Thoracic aorta (tissue), 2 donors: ENCODE data around the gene ASIC1. TPM values are rescaled to one million over a fixed set of nuclear protein-coding genes. Genes with fewer than 3 reads are reported as not detected.

Source experiments
- ATAC-seq: fragments of 150-250 bp; one replicate; pipeline ENCODE4 v1.8.0; 2017; ENCODE audit warnings: low read depth; ENCODE audit not compliant: insufficient number of reproducible peaks, low FRiP score
- DNase-seq: peaks from one replicate; pipeline ENCODE4 v3.0.0-alpha.2; 2020; ENCODE audit warnings: low spot score
- H3K27ac ChIP-seq, 2 donors: fragments of 200-600 bp; sonication (generic); 1 replicate in 1 of 2; 2 replicates in 1 of 2; pipeline ENCODE4 v1.5.1; 2016; ENCODE audit warnings: mild to moderate bottlenecking in 2 of 2, moderate library complexity in 2 of 2
- H3K27me3 ChIP-seq: fragments of 200-600 bp; sonication (generic); replicated peaks from 2 replicates; pipeline ENCODE4 v1.6.0; 2016; ENCODE audit warnings: mild to moderate bottlenecking; ENCODE audit not compliant: insufficient read depth
- H3K36me3 ChIP-seq: fragments of 200-600 bp; sonication (generic); one replicate; pipeline ENCODE4 v1.5.1; 2016
- H3K4me1 ChIP-seq, 2 donors: fragments of 200-600 bp; sonication (generic); 1 replicate in 1 of 2; 2 replicates in 1 of 2; pipeline versions ENCODE4 v1.5.1 to v1.6.0; 2016; ENCODE audit warnings: low read depth in 2 of 2, mild to moderate bottlenecking in 1 of 2; ENCODE audit not compliant: control insufficient read depth in 1 of 2
- H3K4me3 ChIP-seq: fragments of 200-600 bp; sonication (generic); 2 replicates; pipeline ENCODE4 v1.5.1; 2016; ENCODE audit warnings: mild to moderate bottlenecking
- H3K9me3 ChIP-seq: fragments of 200-600 bp; sonication (generic); 2 replicates; pipeline ENCODE4 v1.5.1; 2016
- total RNA-seq, 2 donors: library from RNA; depleted of rRNA; stranded (reverse); fragments of >200 nt; gene quantifications; one replicate each; pipeline versions ENCODE4 v1.1.0 to v1.2.3, GENCODE V29; 2016
- TF ChIP-seq, protein P1 (sequence below): fragments of 200-600 bp; sonication (generic); IDR thresholded peaks from one replicate; pipeline ENCODE4 v1.5.1; 2019; ENCODE audit warnings: antibody characterized with exemption

ASIC1 gene
- total RNA-seq, 2 donors from 2014 or later, result not detected

DNA sequence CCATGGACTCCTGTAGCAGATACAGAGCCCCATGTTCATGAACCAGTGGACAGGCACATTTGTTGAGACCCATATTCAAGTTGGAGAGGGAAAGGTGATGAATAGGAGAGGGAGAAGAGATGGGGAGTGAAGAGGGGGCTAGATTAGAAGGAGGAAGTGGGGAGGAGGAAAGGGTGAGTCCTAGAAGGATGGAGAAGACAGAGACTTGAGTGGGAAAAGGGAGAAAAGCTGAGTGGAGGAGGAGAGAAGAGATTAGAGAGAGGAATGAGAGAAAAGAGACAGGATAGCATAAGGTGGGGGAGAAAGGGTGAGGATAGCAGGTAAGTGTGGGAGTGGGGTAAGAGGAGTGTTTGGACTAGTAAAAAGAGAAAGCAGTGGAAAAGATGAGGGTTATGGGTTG lies 4.9 kb upstream of the ASIC1 start:
- Histone ChIP-seq H3K4me3 (no peak overlapping the region), H3K27me3 (no peaks in the 10 kb centered on the region), H3K36me3 (no peaks in the 10 kb centered on the region), H3K4me1 (peaks cover 13 to 24% of the 10 kb centered on the region in 2 donors), H3K9me3 (no peaks in the 10 kb centered on the region), H3K27ac (no peak overlapping the region)
- ATAC-seq (no peak), DNase-seq (no peak)
- TF ChIP-seq, protein P1, sequence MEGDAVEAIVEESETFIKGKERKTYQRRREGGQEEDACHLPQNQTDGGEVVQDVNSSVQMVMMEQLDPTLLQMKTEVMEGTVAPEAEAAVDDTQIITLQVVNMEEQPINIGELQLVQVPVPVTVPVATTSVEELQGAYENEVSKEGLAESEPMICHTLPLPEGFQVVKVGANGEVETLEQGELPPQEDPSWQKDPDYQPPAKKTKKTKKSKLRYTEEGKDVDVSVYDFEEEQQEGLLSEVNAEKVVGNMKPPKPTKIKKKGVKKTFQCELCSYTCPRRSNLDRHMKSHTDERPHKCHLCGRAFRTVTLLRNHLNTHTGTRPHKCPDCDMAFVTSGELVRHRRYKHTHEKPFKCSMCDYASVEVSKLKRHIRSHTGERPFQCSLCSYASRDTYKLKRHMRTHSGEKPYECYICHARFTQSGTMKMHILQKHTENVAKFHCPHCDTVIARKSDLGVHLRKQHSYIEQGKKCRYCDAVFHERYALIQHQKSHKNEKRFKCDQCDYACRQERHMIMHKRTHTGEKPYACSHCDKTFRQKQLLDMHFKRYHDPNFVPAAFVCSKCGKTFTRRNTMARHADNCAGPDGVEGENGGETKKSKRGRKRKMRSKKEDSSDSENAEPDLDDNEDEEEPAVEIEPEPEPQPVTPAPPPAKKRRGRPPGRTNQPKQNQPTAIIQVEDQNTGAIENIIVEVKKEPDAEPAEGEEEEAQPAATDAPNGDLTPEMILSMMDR, result no peak

DNA sequence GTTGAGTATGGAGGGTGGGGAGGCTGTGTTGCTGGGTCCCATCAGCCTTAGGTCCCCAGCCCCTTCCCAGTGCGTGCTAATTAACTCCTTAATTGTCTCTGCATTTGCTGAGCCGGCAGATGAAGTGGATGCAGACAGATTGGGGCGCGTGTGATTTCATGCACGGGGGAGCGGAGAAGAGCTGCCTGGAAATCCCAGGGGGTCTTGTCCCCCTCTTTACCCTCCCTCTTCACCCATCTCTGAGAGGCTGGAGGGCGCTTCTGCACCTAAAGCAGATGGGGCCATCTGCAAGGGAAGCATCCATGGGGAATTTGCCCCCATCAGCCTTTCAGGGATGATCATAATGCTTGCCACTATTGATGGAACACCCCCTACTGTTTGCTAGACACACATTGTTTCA lies 4.4 kb upstream of the ASIC1 start:
- Histone ChIP-seq H3K9me3 (no peaks in the 10 kb centered on the region), H3K4me3 (no peak overlapping the region), H3K27ac (no peak overlapping the region), H3K4me1 (peaks cover 14 to 27% of the 10 kb centered on the region in 2 donors), H3K36me3 (no peaks in the 10 kb centered on the region), H3K27me3 (no peaks in the 10 kb centered on the region)
- ATAC-seq (no peak), DNase-seq (no peak)
- TF ChIP-seq, protein P1, result no peak

DNA sequence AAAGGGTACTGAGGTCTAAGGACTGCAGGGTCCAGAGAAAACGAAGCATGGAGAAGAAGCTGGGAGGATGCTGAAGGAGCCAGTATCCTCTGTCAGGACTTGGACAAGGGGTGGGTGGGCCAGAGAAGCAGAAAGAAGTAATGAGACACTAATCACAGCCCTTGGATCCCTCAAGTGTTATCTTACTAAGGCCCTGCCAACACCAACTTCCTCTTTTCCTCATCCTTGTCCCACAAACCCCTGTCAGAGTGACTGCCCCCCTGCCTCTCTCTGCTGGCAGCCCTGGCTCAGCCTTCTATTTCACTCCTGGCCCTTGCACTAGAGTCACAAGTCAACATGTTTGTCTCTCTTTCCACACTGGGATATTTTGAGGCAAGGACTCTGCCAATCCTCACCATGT lies 3.8 kb upstream of the ASIC1 start:
- Histone ChIP-seq H3K27me3 (no peaks in the 10 kb centered on the region), H3K4me3 (no peak overlapping the region), H3K27ac (no peak overlapping the region), H3K4me1 (peaks cover 17 to 29% of the 10 kb centered on the region in 2 donors), H3K36me3 (no peaks in the 10 kb centered on the region), H3K9me3 (no peaks in the 10 kb centered on the region)
- TF ChIP-seq, protein P1, result no peak
- ATAC-seq (no peak), DNase-seq (no peak)

DNA sequence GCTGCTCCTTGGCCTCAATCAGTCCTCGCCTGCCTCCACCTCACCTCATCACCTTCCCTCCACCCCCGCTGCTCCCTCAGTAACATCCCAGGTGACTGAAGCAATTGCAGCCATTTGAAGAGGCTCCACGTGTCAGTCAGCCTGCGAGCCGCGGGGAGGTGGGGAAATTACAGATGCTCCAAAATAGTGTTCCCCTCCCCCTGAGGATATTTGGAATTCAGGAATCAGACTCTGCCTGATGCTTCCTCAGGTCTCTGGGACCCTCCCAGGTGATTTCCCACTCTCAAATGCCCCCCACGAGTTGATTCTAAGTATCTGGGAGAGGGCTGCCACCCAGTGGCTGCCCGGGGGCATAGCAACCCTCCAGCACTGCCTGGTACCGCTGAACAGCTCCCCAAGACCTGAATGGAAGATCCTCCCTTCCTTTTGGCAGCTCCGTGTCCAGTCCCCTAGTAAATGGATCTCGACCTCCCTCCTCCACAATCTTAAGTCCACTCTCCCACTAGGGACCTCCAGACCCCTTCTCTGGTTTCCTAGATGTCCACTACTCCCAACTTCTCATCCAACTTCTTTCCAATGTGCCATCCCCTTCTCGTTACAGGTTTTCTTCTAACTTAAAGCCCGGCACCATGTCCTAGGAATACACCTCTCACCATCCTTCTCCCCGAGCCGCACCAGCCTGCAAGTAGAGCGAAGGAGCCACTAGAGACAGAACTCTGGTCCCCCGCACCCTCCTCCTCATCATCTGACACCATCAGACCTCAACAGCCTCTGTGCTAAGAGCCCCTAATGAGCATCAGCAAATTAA lies 1.4 kb upstream of the ASIC1 start:
- ATAC-seq (no peak), DNase-seq (no peak)
- Histone ChIP-seq H3K9me3 (no peaks in the 10 kb centered on the region), H3K27me3 (no peaks in the 10 kb centered on the region), H3K27ac (no peak overlapping the region), H3K4me1 (peaks cover 17 to 22% of the 10 kb centered on the region in 2 donors), H3K4me3 (no peak overlapping the region), H3K36me3 (no peaks in the 10 kb centered on the region)
- TF ChIP-seq, protein P1, result peak; percentile 88

DNA sequence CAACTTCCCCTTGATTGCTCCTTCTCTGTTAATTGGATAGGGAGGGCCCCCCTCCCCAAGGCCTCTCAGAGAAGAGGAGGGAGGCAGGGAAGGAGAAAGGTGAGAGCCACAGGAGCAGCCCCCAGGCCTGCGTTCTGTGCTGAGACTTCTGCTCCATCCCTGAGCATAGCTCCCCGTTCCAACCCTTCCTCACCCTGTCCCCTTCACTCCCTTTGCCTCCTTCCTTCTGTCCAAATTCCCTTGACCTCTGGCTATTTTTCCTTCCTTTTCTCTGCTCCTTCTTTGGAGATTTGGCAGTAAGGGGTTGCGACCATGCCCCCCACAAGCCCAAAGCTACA lies 788 bp upstream of the ASIC1 start:
- DNase-seq, result no peak
- Histone ChIP-seq H3K36me3 (no peaks in the 10 kb centered on the region), H3K27me3 (no peaks in the 10 kb centered on the region), H3K4me1 (peaks cover 17 to 22% of the 10 kb centered on the region in 2 donors), H3K4me3 (peak overlapping the region; percentile 84), H3K9me3 (no peaks in the 10 kb centered on the region), H3K27ac (no peak overlapping the region)
- no peak for ATAC-seq
- TF ChIP-seq, protein P1, result no peak
